IMR-90 (cell line): ENCODE data around the gene ITCH.

ENCODE experiments used
- MAFK ChIP-seq: IDR thresholded peaks from 2 replicates; pipeline ENCODE4 v1.6.1; 2012; ENCODE audit warnings: low read depth, low read length, improper control_type of control experiment
- RAD21 ChIP-seq: IDR thresholded peaks from 2 replicates; pipeline ENCODE4 v1.6.1; 2012; ENCODE audit warnings: low read length, improper control_type of control experiment
- RFX5 ChIP-seq: IDR thresholded peaks from 2 replicates; pipeline ENCODE4 v1.8.0; 2012; ENCODE audit warnings: low read depth, mild to moderate bottlenecking, low read length, moderate library complexity
- TF ChIP-seq, protein P1 (sequence below): conservative IDR thresholded peaks from 2 replicates; pipeline ENCODE4 v1.5.1; 2012; ENCODE audit warnings: mild to moderate bottlenecking, low read depth, low read length, improper control_type of control experiment
- TF ChIP-seq, protein P2 (sequence below): fragments of 150-350 bp; IDR thresholded peaks from 2 replicates; pipeline ENCODE4 v1.6.1; 2017; ENCODE audit warnings: mild to moderate bottlenecking, antibody characterized with exemption, low read length, low read depth

DNA sequence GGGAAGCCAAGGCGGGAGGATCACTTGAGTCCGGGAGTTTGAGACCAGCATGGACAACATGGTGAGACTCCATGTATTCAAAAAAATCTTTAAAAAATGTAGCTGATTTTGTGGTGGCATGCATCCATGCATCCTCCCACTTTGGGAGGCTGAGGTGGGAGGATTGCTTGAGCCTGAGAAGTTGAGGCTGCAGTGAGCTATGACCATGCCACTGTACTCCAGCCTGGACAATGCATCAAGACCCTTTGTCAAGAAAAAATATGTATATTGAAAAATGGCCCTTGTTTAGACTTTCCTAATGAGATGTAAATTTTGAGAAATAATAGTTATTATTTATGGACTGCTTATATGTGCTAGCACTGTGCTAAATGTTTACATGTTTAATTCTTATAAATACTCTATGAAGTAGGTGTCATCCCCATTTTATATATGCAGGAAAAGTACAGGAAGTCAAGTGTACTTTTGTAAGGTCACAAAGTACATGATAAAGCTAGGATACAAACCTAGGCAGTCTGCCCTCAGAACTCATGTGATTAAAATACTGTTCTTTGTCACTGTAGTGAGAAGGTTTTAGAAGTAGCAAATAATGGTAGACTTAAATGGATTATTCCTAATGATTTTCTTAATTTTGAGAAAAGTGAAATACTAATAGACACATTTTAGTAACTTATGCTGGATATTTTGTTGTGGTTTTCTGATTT lies 58.8 kb downstream of the ITCH start:
- TF ChIP-seq, protein P1, sequence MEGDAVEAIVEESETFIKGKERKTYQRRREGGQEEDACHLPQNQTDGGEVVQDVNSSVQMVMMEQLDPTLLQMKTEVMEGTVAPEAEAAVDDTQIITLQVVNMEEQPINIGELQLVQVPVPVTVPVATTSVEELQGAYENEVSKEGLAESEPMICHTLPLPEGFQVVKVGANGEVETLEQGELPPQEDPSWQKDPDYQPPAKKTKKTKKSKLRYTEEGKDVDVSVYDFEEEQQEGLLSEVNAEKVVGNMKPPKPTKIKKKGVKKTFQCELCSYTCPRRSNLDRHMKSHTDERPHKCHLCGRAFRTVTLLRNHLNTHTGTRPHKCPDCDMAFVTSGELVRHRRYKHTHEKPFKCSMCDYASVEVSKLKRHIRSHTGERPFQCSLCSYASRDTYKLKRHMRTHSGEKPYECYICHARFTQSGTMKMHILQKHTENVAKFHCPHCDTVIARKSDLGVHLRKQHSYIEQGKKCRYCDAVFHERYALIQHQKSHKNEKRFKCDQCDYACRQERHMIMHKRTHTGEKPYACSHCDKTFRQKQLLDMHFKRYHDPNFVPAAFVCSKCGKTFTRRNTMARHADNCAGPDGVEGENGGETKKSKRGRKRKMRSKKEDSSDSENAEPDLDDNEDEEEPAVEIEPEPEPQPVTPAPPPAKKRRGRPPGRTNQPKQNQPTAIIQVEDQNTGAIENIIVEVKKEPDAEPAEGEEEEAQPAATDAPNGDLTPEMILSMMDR: no peak
- no peak for TF ChIP-seq MAFK
- TF ChIP-seq, protein P2, sequence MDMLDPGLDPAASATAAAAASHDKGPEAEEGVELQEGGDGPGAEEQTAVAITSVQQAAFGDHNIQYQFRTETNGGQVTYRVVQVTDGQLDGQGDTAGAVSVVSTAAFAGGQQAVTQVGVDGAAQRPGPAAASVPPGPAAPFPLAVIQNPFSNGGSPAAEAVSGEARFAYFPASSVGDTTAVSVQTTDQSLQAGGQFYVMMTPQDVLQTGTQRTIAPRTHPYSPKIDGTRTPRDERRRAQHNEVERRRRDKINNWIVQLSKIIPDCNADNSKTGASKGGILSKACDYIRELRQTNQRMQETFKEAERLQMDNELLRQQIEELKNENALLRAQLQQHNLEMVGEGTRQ: no peak
- TF ChIP-seq RFX5: no peak
- TF ChIP-seq RAD21: no peak
